IMR-90 (cell line): Measurements from ENCODE around the gene TICAM1. TPM values are rescaled to one million over a fixed set of nuclear protein-coding genes. Genes with fewer than 3 reads are reported as not detected.
"Not testable (repeated sequence)": the region's sequence is repeated elsewhere in the genome, so short reads cannot be mapped to it uniquely, and the experiment has no call there.

Experiments
- ATAC-seq: fragments of 200-7000 bp; cut with Tn5 transposase; 2 replicates; pipeline ENCODE4 v1.9.1; 2020; ENCODE audit warnings: low read depth, mild to moderate bottlenecking, moderate library complexity
- BruUV-seq: library from RNA; stranded (reverse); fragments of 400-500 nt; replicated peaks from 2 replicates; lab custom pipeline; 2021; lab: Mats Ljungman, UMichigan
- CTCF ChIA-PET: fragments of 300-600 bp; formaldehyde crosslinking; extraction: SDS; loops from one replicate; lab custom pipeline; 2021; ENCODE audit warnings: antibody characterized with exemption; lab: Yijun Ruan, JAX
- POLR2A ChIA-PET: fragments of 300-600 bp; sonication (Branson Sonifier 250); formaldehyde crosslinking; loops from one replicate; lab custom pipeline; 2022; ENCODE audit warnings: antibody characterized with exemption; ENCODE audit not compliant: unreplicated experiment; lab: Charles Lee
- DNase-seq: peaks from one replicate; pipeline ENCODE4 v3.0.0; 2013
- H2AFZ ChIP-seq: replicated peaks from 2 replicates; pipeline ENCODE3; 2013; ENCODE audit warnings: low read length, mild to moderate bottlenecking; ENCODE audit not compliant: poor library complexity
- H2AK5ac ChIP-seq: 2 replicates; pipeline ENCODE4 v1.6.1; 2013; ENCODE audit warnings: low read depth, low read length, inconsistent platforms
- H2AK9ac ChIP-seq: replicated peaks from 2 replicates; pipeline ENCODE3; 2013; ENCODE audit warnings: mild to moderate bottlenecking, low read depth, low read length, moderate library complexity; ENCODE audit not compliant: poor library complexity
- H2BK120ac ChIP-seq: 2 replicates; pipeline ENCODE4 v1.6.1; 2013; ENCODE audit warnings: low read depth, low read length, inconsistent platforms
- H2BK15ac ChIP-seq: 3 replicates; pipeline ENCODE4 v1.6.1; 2013; ENCODE audit warnings: low read depth, low read length, inconsistent platforms
- H2BK20ac ChIP-seq: 2 replicates; pipeline ENCODE4 v1.6.1; 2013; ENCODE audit warnings: low read depth, mild to moderate bottlenecking, inconsistent platforms, low read length, moderate library complexity
- H2BK5ac ChIP-seq: 2 replicates; pipeline ENCODE4 v1.6.1; 2013; ENCODE audit warnings: mild to moderate bottlenecking, low read depth, low read length, inconsistent platforms; ENCODE audit not compliant: poor library complexity, severe bottlenecking
- H3K14ac ChIP-seq: replicated peaks from 2 replicates; pipeline ENCODE4 v1.6.1; 2013; ENCODE audit warnings: low read depth, low read length, inconsistent platforms
- H3K18ac ChIP-seq: 2 replicates; pipeline ENCODE4 v1.6.1; 2013; ENCODE audit warnings: low read depth, low read length, control low read depth
- H3K23ac ChIP-seq: 2 replicates; pipeline ENCODE4 v1.6.1; 2013; ENCODE audit warnings: low read depth, low read length, inconsistent platforms
- H3K27ac ChIP-seq: 2 replicates; pipeline ENCODE4 v1.5.1; 2013; ENCODE audit warnings: mild to moderate bottlenecking, control low read depth, low read length; ENCODE audit not compliant: insufficient read depth
- H3K27me3 ChIP-seq: 2 replicates; pipeline ENCODE4 v1.6.1; 2013; ENCODE audit warnings: low read length; ENCODE audit not compliant: control insufficient read depth, insufficient read depth
- H3K36me3 ChIP-seq: 2 replicates; pipeline ENCODE4 v1.6.1; 2013; ENCODE audit warnings: low read length, mixed read lengths; ENCODE audit not compliant: control insufficient read depth, insufficient read depth
- H3K4ac ChIP-seq: 2 replicates; pipeline ENCODE4 v1.6.1; 2013; ENCODE audit warnings: low read depth, low read length, inconsistent platforms
- H3K4me1 ChIP-seq: 2 replicates; pipeline ENCODE4 v1.6.1; 2013; ENCODE audit warnings: low read length, mixed read lengths; ENCODE audit not compliant: control insufficient read depth, insufficient read depth
- H3K4me2 ChIP-seq: 2 replicates; pipeline ENCODE4 v1.6.1; 2013; ENCODE audit warnings: low read depth, mild to moderate bottlenecking, control low read depth, low read length, moderate library complexity
- H3K4me3 ChIP-seq: 2 replicates; pipeline ENCODE4 v1.5.1; 2013; ENCODE audit warnings: low read depth, mild to moderate bottlenecking, control low read depth, low read length, moderate library complexity; ENCODE audit not compliant: insufficient read depth
- H3K56ac ChIP-seq: 2 replicates; pipeline ENCODE4 v1.6.1; 2013; ENCODE audit warnings: low read length, inconsistent platforms; ENCODE audit not compliant: insufficient read depth; ENCODE audit errors: extremely low read depth
- H3K79me1 ChIP-seq, 2 experiments: 2 replicates each; pipeline ENCODE4 v1.6.1; 2013; ENCODE audit warnings: low read length in 2 of 2, inconsistent platforms in 1 of 2, low read depth in 1 of 2
- H3K9ac ChIP-seq: 2 replicates; pipeline ENCODE4 v1.6.1; 2013; ENCODE audit warnings: low read depth, low read length, control low read depth
- H3K9me1 ChIP-seq: 2 replicates; pipeline ENCODE4 v1.6.1; 2013; ENCODE audit warnings: low read length, inconsistent platforms; ENCODE audit not compliant: insufficient read depth
- H3K9me3 ChIP-seq: 2 replicates; pipeline ENCODE4 v1.6.1; 2013; ENCODE audit warnings: low read length; ENCODE audit not compliant: control insufficient read depth, insufficient read depth
- H4K20me1 ChIP-seq: 2 replicates; pipeline ENCODE4 v1.6.1; 2013; ENCODE audit warnings: low read length, inconsistent platforms; ENCODE audit not compliant: insufficient read depth
- H4K5ac ChIP-seq: 2 replicates; pipeline ENCODE4 v1.6.1; 2013; ENCODE audit warnings: mild to moderate bottlenecking, low read depth, low read length, control low read depth
- H4K8ac ChIP-seq, 2 experiments: 2 replicates each; pipeline ENCODE4 v1.6.1; 2013; ENCODE audit warnings: low read depth in 2 of 2, low read length in 2 of 2, control low read depth in 1 of 2, inconsistent platforms in 1 of 2
- H4K91ac ChIP-seq: 2 replicates; pipeline ENCODE4 v1.6.1; 2013; ENCODE audit warnings: low read depth, low read length, inconsistent platforms; ENCODE audit not compliant: insufficient read depth
- WGBS, 2 experiments: methylation state at CpG; one replicate each; pipeline versions ENCODE4 v1.1.5 to v1.1.7; 2013; ENCODE audit warnings: missing lambda C conversion rate in 2 of 2; ENCODE audit not compliant: insufficient read length in 1 of 2; ENCODE audit errors: extremely low coverage in 2 of 2; 5-methylcytosine and 5-hydroxymethylcytosine counted together
- dilution Hi-C: fragments of 300-500 bp; cut with HindIII; formaldehyde crosslinking; loops from one replicate; pipeline ENCODE4 v1.14.3; 2018; ENCODE audit warnings: low sequenced_read_pairs; ENCODE audit not compliant: unreplicated experiment
- in situ Hi-C: fragments of 300-500 bp; cut with MboI; formaldehyde crosslinking; loops from 3 replicates; pipeline ENCODE4 v1.14.3; 2019; ENCODE audit warnings: low sequenced_read_pairs, inconsistent platforms, mixed read lengths
- intact Hi-C: fragments of 100-400 bp; cut with micrococcal nuclease; formaldehyde crosslinking; loops from 2 replicates; pipeline ENCODE4 v1.10.0; 2022
- polyA plus RNA-seq, 3 experiments: library from polyadenylated mRNA; depleted of rRNA; stranded (reverse); fragments of >200 nt; gene quantifications; 2 replicates each; pipeline ENCODE4 v1.2.3, GENCODE V29; 2012; ENCODE audit warnings: low replicate concordance in 1 of 3
- total RNA-seq: library from RNA; depleted of rRNA; stranded (reverse); fragments of >200 nt; gene quantifications from 2 replicates; pipeline ENCODE4 v1.2.3, GENCODE V29; 2012

TICAM1 gene
- total and polyA plus RNA-seq, 2 of the 4 experiments (the other 2 are of a cell fraction): 0.90 to 9.2 TPM

GRCh38 chr19:4853506-4853905 is 22.0 kb upstream of the TICAM1 start:
- H2BK120ac ChIP-seq, H3K18ac ChIP-seq, POLR2A ChIA-PET, dilution Hi-C loops, H2AK9ac ChIP-seq, H3K9ac ChIP-seq, H3K27ac ChIP-seq, H3K14ac ChIP-seq, H2AFZ ChIP-seq, H3K4me1 ChIP-seq, H3K23ac ChIP-seq, H2AK5ac ChIP-seq, H4K5ac ChIP-seq, H3K9me1 ChIP-seq, H2BK5ac ChIP-seq, H2BK20ac ChIP-seq, ATAC-seq, H3K4me3 ChIP-seq, H3K4me2 ChIP-seq, H3K4ac ChIP-seq, H2BK15ac ChIP-seq, DNase-seq, H4K91ac ChIP-seq, H4K8ac ChIP-seq, BruUV-seq, H3K9me3 ChIP-seq, in situ Hi-C loops, H3K56ac ChIP-seq, intact Hi-C loops, H3K27me3 ChIP-seq: not testable (repeated sequence)
- Histone ChIP-seq H3K79me1 (peaks cover 13 to 33% of the 10 kb centered on the region in 2 experiments; a peak in 2 of 4 replicates), H4K20me1 (peaks cover 13% of the 10 kb centered on the region; the same call in 1 of the 2 replicates), H3K36me3 (peaks cover 60% of the 10 kb centered on the region)
- WGBS, 2 experiments: 89% methylated on average over 3 of the region's 8 CpGs; no CpG with 5 or more reads in 1 of the 2 experiments
- CTCF ChIA-PET: interaction anchor here (0.7 kb wide), 1 partner anchor 44 kb away, joined by 3 read pairs; no protein-coding TSS in a partner anchor
